HAP-1 (cell line): ENCODE data around the gene SLC15A3.

Experiments used
- DNase-seq, 2 experiments: peaks; one replicate each; pipeline ENCODE4 v3.0.0-alpha.2; 2016 to 2020; ENCODE audit warnings: low spot score in 2 of 2
- H3K27me3 ChIP-seq: fragments of 250-450 bp; sonication (Bioruptor Pico); 2 replicates; pipeline ENCODE4 v1.5.1; 2020; ENCODE audit warnings: low read depth, mild to moderate bottlenecking, moderate library complexity
- H3K36me3 ChIP-seq: fragments of 250-450 bp; sonication (Bioruptor Pico); replicated peaks from 2 replicates; pipeline ENCODE4 v1.5.1; 2020; ENCODE audit warnings: mild to moderate bottlenecking
- H3K4me1 ChIP-seq: fragments of 250-450 bp; sonication (Bioruptor Pico); 2 replicates; pipeline ENCODE4 v1.5.1; 2020; ENCODE audit warnings: mild to moderate bottlenecking
- H3K4me3 ChIP-seq: fragments of 250-450 bp; sonication (Bioruptor Pico); 2 replicates; pipeline ENCODE4 v1.5.1; 2020; ENCODE audit warnings: mild to moderate bottlenecking, moderate library complexity
- H3K9me3 ChIP-seq: fragments of 250-450 bp; sonication (Bioruptor Pico); 2 replicates; pipeline ENCODE4 v1.5.1; 2020; ENCODE audit warnings: mild to moderate bottlenecking, moderate library complexity
- in situ Hi-C: fragments of 300-500 bp; cut with MboI; formaldehyde crosslinking; loops from 3 replicates; pipeline ENCODE4 v1.14.3; 2020; ENCODE audit warnings: low sequenced_read_pairs, inconsistent platforms, mixed read lengths

SLC15A3 gene

GRCh38 chr11:60887556-60887955 lies 64.4 kb downstream of the SLC15A3 start:
- H3K36me3 ChIP-seq: peaks cover 17% of the 10 kb centered on the region
- H3K4me3 ChIP-seq: no peak overlapping the region
- no peaks in the 10 kb centered on the region for H3K9me3 ChIP-seq
- no peaks in the 10 kb centered on the region for H3K27me3 ChIP-seq
- in situ Hi-C loops: no loop called here
- peak; percentile 20 to 42 for DNase-seq
- no peaks in the 10 kb centered on the region for H3K4me1 ChIP-seq
